GM18526 (cell line): ENCODE results near the gene ST6GALNAC1.

Source experiments
- POLR2A ChIP-seq: IDR thresholded peaks from 3 replicates; pipeline ENCODE4 v1.6.1; 2011; ENCODE audit not compliant: insufficient read length; ENCODE audit errors: extremely low read depth

The ST6GALNAC1 gene

GRCh38 chr17:76576189-76576588 lies 67.4 kb downstream of the ST6GALNAC1 start:
- no peak for TF ChIP-seq POLR2A

DNA sequence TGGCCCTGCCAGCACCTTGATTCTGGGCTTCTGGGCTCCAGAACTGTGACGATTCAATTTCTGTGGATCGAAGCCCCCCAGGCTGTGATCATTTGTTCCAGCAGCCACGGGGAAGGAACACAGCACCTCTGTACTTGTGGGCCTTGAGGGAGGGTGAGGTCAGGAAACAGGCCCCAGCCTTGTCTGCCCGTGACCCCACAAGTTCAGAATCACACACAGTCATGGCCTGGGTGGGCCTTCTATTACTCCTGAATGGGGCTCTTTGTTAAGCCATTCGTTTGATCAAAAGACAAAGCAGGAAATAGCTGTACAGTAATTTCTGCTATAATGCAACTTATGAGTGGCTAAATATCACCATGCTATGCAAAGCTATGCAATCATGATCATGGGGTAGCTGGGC lies 68.0 kb downstream of the ST6GALNAC1 start:
- no peak for TF ChIP-seq POLR2A
